Liver (tissue), 9 donors: Measurements from ENCODE around the gene CD8A. TPM values are rescaled to one million over a fixed set of nuclear protein-coding genes. Genes with fewer than 3 reads are reported as not detected.

ENCODE experiments used
- DNase-seq: peaks from one replicate; pipeline ENCODE4 v3.0.0-alpha.2; 2017; ENCODE audit warnings: low spot score
- H3K27ac ChIP-seq, 2 donors: one replicate each; pipeline ENCODE4 v1.7.0; 2013; ENCODE audit warnings: inconsistent platforms in 2 of 2, low read length in 2 of 2, control low read depth in 1 of 2, low read depth in 1 of 2, mild to moderate bottlenecking in 1 of 2
- H3K27me3 ChIP-seq, 4 donors: one replicate each; pipeline versions ENCODE4 v1.6.1 to v1.7.0; 2013; ENCODE audit warnings: low read length in 3 of 4, inconsistent platforms in 1 of 4, mild to moderate bottlenecking in 1 of 4, moderate library complexity in 1 of 4; ENCODE audit not compliant: control insufficient read depth in 4 of 4, insufficient read depth in 4 of 4
- H3K36me3 ChIP-seq, 4 donors: one replicate each; pipeline versions ENCODE4 v1.6.1 to v1.7.0; 2013; ENCODE audit warnings: low read length in 3 of 4, mild to moderate bottlenecking in 3 of 4, low read depth in 1 of 4, moderate library complexity in 1 of 4; ENCODE audit not compliant: control insufficient read depth in 4 of 4, insufficient read depth in 3 of 4
- H3K4me1 ChIP-seq, 4 donors: one replicate each; pipeline versions ENCODE4 v1.6.1 to v1.7.0; 2013; ENCODE audit warnings: low read length in 3 of 4, mild to moderate bottlenecking in 3 of 4, moderate library complexity in 1 of 4; ENCODE audit not compliant: control insufficient read depth in 4 of 4, insufficient read depth in 4 of 4
- H3K4me3 ChIP-seq, 3 donors: one replicate each; pipeline versions ENCODE4 v1.6.1 to v1.7.0; 2013; ENCODE audit warnings: low read length in 3 of 3, control low read depth in 1 of 3, low read depth in 1 of 3, mild to moderate bottlenecking in 1 of 3
- H3K9ac ChIP-seq, 2 donors: one replicate each; pipeline ENCODE4 v1.7.0; 2013; ENCODE audit warnings: low read length in 2 of 2, mild to moderate bottlenecking in 2 of 2, moderate library complexity in 2 of 2, control low read depth in 1 of 2, low read depth in 1 of 2
- H3K9me3 ChIP-seq, 4 donors: one replicate each; pipeline versions ENCODE4 v1.6.1 to v1.7.0; 2013; ENCODE audit warnings: low read length in 3 of 4; ENCODE audit not compliant: control insufficient read depth in 4 of 4
- CTCF ChIP-seq: fragments of 150-350 bp; IDR thresholded peaks from 2 replicates; pipeline ENCODE4 v1.5.1; 2017; ENCODE audit warnings: improper control_type of control experiment, low read depth, low read length; ENCODE audit not compliant: missing input control
- EGR1 ChIP-seq, 2 donors: IDR thresholded peaks; 2 replicates each; pipeline ENCODE4 v1.6.1; 2016 to 2018; ENCODE audit warnings: antibody characterized with exemption in 2 of 2, low read depth in 2 of 2
- FOXA1 ChIP-seq: IDR thresholded peaks from 2 replicates; pipeline ENCODE4 v1.6.1; 2016; ENCODE audit warnings: antibody characterized with exemption
- JUND ChIP-seq, 2 donors: IDR thresholded peaks; 2 replicates each; pipeline ENCODE4 v1.6.1; 2016; ENCODE audit warnings: antibody characterized with exemption in 2 of 2
- RAD21 ChIP-seq, 2 donors: IDR thresholded peaks; 2 replicates each; pipeline ENCODE4 v1.6.1; 2016; ENCODE audit warnings: antibody characterized with exemption in 2 of 2, mild to moderate bottlenecking in 2 of 2
- RXRA ChIP-seq, 2 donors: IDR thresholded peaks; 2 replicates each; pipeline ENCODE4 v1.6.1; 2017 to 2018; ENCODE audit warnings: antibody characterized with exemption in 2 of 2, mild to moderate bottlenecking in 1 of 2
- TAF1 ChIP-seq: conservative IDR thresholded peaks from 2 replicates; pipeline ENCODE4 v1.6.1; 2016; ENCODE audit warnings: antibody characterized with exemption, mild to moderate bottlenecking
- YY1 ChIP-seq: IDR thresholded peaks from 2 replicates; pipeline ENCODE4 v1.6.1; 2016; ENCODE audit warnings: antibody characterized with exemption, mild to moderate bottlenecking
- WGBS: extraction: QIAGEN DNeasy Blood & Tissue Kit; methylation state at CpG from one replicate; pipeline ENCODE4 v1.1.7; 2013; 5-methylcytosine and 5-hydroxymethylcytosine counted together
- polyA plus RNA-seq, 2 donors: library from polyadenylated mRNA; stranded (reverse) in 1 of 2; unstranded in 1 of 2; fragments of 200-250 nt in 1 of 2; fragments of >200 nt in 1 of 2; fragmentation: Nextera tagmentation in 1 of 2; extraction: Ambion mirVana in 1 of 2; gene quantifications; one replicate each; pipeline versions ENCODE4 v1.2.1 to v1.2.3, GENCODE V29; 2013 to 2015
- total RNA-seq, 2 donors: library from RNA; depleted of rRNA; stranded (reverse); fragments of >200 nt; gene quantifications; one replicate each; pipeline ENCODE4 v1.2.3, GENCODE V29; 2014
- TF ChIP-seq, protein P1 (sequence below): IDR thresholded peaks from 2 replicates; pipeline ENCODE4 v1.6.1; 2016; ENCODE audit warnings: antibody characterized with exemption
- donor health status: healthy.
- donor health status: healthy.
- donor health status: healthy.
- donor health status: healthy.
- donor health status: healthy.

The CD8A gene
- total and polyA plus RNA-seq, 4 donors: 0.42 to 1.8 (median 0.69) TPM

GRCh38 chr2:86768189-86768949, 22.3 kb downstream of the CD8A start (continued):
- TF ChIP-seq CTCF (no peak), TAF1 (no peak)
- TF ChIP-seq, protein P1, sequence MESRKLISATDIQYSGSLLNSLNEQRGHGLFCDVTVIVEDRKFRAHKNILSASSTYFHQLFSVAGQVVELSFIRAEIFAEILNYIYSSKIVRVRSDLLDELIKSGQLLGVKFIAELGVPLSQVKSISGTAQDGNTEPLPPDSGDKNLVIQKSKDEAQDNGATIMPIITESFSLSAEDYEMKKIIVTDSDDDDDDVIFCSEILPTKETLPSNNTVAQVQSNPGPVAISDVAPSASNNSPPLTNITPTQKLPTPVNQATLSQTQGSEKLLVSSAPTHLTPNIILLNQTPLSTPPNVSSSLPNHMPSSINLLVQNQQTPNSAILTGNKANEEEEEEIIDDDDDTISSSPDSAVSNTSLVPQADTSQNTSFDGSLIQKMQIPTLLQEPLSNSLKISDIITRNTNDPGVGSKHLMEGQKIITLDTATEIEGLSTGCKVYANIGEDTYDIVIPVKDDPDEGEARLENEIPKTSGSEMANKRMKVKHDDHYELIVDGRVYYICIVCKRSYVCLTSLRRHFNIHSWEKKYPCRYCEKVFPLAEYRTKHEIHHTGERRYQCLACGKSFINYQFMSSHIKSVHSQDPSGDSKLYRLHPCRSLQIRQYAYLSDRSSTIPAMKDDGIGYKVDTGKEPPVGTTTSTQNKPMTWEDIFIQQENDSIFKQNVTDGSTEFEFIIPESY: no peak

DNA sequence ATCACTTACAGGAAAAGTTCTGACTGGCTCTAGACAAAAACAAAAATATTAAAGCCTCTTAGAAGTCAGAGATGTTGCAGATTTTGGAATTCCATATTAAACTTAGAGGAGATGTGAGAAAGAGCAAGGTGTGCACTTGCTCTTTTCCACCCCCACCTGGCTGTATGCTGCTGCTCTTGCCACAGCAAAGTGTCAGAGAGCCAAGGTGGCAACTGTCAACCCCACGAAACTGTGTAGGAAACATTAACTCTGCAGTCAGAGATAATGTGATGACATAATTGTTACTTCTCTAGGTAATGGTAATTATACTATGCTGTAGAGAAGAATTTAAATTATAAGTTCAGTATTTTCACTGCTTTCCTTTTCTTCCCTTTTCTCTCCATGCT, 25.4 kb downstream of the CD8A start:
- H3K36me3 ChIP-seq: peaks cover 4 to 31% (median 22%) of the 10 kb centered on the region in 4 donors

DNA sequence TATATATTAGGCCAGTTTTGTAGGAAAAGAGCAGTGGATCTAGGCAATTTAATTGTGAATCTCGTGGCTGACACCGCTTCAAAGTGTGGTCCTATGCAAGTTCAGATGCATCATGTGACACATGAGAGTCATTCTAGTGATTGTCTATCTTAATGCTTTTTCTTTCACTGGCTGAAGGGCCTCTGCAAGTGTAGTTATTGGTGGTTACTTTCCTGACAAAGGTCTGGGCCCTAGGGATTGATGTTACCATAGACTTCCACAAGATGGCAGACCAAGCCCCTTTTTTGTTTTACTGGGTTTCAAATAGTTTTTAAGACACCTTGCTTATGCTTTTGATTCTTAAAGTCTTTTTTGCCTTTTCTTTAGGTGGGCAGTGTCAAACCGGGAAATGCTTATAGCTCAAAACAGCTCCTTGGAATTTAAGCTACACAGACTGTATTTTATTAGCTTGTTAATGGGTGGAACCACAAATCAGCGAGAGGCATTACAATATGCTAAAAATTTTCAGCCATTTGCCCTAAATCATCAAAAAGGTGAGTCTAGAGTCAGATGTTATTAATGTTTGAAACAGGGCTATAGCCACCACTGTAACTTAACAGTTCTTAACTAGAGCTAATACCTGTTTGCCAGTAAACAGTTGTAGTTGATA, 25.9 kb downstream of the CD8A start:
- no peaks in the 10 kb centered on the region for H3K9me3 ChIP-seq
- no peak for DNase-seq
- H3K27ac ChIP-seq: no peak overlapping the region
- H3K4me3 ChIP-seq: no peak overlapping the region
- no peak overlapping the region for H3K9ac ChIP-seq
- WGBS: 86% methylated on average over 4 of the region's 4 CpGs
- no peaks in the 10 kb centered on the region for H3K4me1 ChIP-seq
- peaks cover 2 to 28% (median 18%) of the 10 kb centered on the region in 4 donors for H3K36me3 ChIP-seq
- H3K27me3 ChIP-seq: no peaks in the 10 kb centered on the region
- TF ChIP-seq EGR1 (IDR thresholded peaks at IDR 0.05; ENCODE audit: low read depth in 2 of 2) (no peak), CTCF (peak; percentile 62), RXRA (IDR thresholded peaks at IDR 0.05) (no peak), RAD21 (IDR thresholded peaks at IDR 0.05) (peak; percentile 75 to 83)

More for the DNA sequence above, 25.4 kb downstream of the CD8A start:
- H3K9ac ChIP-seq: no peak overlapping the region
- no peaks in the 10 kb centered on the region for H3K4me1 ChIP-seq
- no peak for DNase-seq
- no peaks in the 10 kb centered on the region for H3K9me3 ChIP-seq
- no peak overlapping the region for H3K27ac ChIP-seq
- 30% methylated on average over 1 of the region's 1 CpG for WGBS
- H3K27me3 ChIP-seq: no peaks in the 10 kb centered on the region
- no peak overlapping the region for H3K4me3 ChIP-seq
- TF ChIP-seq JUND (IDR thresholded peaks at IDR 0.05) (no peak), YY1 (no peak), FOXA1 (no peak)
